ENCODE measurements around the gene CFDP1. TPM values are rescaled to one million over a fixed set of nuclear protein-coding genes. Genes with fewer than 3 reads are reported as not detected.

Gene CFDP1
- total and polyA plus RNA-seq, 2 of the 13 experiments (the other 11 are each of a cell fraction or from before 2014, with no cell fraction given), result 78.6 to 153 TPM

- no peak for TF ChIP-seq NFAT5 (CRISPR knock-in tag; IDR thresholded peaks at IDR 0.05)
- TF ChIP-seq ZNF430 (CRISPR knock-in tag; IDR thresholded peaks at IDR 0.05), result 0 out of 2 replicates have a peak, but pooled peaks have one; percentile 11
- no peak for TF ChIP-seq SRSF4 (IDR thresholded peaks at IDR 0.05; ENCODE audit: low read depth, low read length, poor library complexity, severe bottlenecking)
- no peak for TF ChIP-seq ETV6 (CRISPR knock-in tag; conservative IDR thresholded peaks at IDR 0.05)
- no peak for TF ChIP-seq MBNL3 (CRISPR knock-in tag; conservative IDR thresholded peaks at IDR 0.05)
- TF ChIP-seq SP1 (IDR thresholded peaks at IDR 0.05), result no peak
- TF ChIP-seq SP1 (CRISPR knock-in tag; IDR thresholded peaks at IDR 0.05), result no peak
- no peak for TF ChIP-seq ZMAT5 (CRISPR knock-in tag; IDR thresholded peaks at IDR 0.05; ENCODE audit: borderline replicate concordance, low read depth)
- TF ChIP-seq HNF1B (CRISPR knock-in tag; IDR thresholded peaks at IDR 0.05), result no peak; the same call in 1 of the 2 replicates
- TF ChIP-seq CREB3 (CRISPR knock-in tag; IDR thresholded peaks at IDR 0.05), result no peak
- no peak for TF ChIP-seq ZNF761 (CRISPR knock-in tag; conservative IDR thresholded peaks at IDR 0.05)
- TF ChIP-seq MIXL1 (CRISPR knock-in tag; IDR thresholded peaks at IDR 0.05), result peak; percentile 12; the same call in 1 of the 2 replicates
These were observed 570 bp upstream of the CFDP1 start (continued) for GRCh38 chr16:75433732-75434413.

Data from HepG2 (cell line).